ENCODE results near the gene KLK6.

The KLK6 gene

DNA sequence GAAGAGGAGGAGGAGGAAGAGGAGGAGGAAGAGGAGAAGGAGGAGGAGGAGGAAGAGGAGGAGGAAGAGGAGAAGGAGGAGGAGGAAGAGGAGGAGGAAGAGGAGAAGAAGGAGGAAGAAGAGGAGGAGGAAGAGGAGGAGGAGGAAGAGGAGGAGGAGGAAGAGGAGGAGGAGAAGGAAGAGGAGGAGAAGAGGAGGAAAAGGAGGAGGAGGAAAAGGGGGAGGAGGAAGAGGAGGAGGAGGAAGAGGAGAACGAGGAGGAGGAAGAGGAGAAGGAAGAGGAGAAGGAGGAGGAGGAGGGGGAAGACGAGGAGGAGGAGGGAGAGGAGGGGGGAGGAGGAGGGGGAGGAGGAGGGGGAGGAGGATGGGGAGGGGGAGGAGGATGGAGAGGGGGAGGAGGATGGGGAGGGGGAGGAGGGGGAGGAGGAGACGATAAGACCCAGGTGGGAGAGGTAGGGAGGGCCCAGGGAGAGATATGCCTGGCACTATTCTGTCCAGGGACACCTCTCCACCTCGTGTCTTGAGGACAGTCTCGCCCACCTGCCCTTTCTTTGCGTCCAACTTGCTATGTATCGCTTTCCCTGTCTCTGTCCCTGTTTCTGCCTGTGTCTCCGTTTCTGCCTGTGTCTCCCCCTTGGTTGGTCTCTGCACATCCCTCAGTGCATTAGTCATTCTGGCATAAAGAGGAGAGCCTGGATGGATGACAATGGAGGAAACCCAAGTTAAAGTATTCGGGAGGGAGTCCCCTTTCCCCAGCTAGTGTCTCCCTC lies 9.5 kb downstream of the KLK6 start:
- Histone ChIP-seq H3K27me3 (replicated peaks) (no peaks in the 10 kb centered on the region), H3K36me3 (replicated peaks) (no peaks in the 10 kb centered on the region), H3K27ac (no peak overlapping the region), H3K4me3 (ENCODE audit: low read depth, low read length) (no peak overlapping the region)
- in situ Hi-C loops (cut with HindIII; ENCODE audit: low pct_ligation_motif_present, low sequenced_read_pairs) = no loop called here
- no peak for DNase-seq
- TF ChIP-seq CTCF (IDR thresholded peaks at IDR 0.05; ENCODE audit: low read depth, low read length, missing control alignments) = no peak

DNA sequence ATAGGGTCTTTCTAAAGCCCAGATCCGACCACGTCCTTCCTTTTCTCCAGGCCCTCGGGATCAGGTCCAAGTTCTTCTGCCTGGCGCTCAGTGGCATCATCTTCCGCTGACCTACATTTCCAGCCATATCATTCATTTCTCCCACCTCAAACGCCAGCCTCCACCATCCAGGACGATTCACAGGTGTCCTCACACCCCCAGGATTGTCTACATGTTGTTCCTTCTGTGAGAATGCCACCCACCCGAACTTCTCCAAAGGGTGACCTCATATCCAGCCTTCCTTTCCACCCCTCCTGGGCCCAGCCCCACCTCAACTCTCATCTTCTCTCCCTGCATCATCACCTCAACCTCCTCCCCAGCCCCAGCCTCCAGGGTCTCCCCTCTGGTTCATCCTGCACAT lies 11.8 kb downstream of the KLK6 start:
- Histone ChIP-seq H3K4me3 (ENCODE audit: low read depth, low read length) (no peak overlapping the region), H3K27ac (no peak overlapping the region), H3K36me3 (replicated peaks) (no peaks in the 10 kb centered on the region), H3K27me3 (replicated peaks) (no peaks in the 10 kb centered on the region)
- DNase-seq = no peak
- no peak for TF ChIP-seq CTCF (IDR thresholded peaks at IDR 0.05; ENCODE audit: low read depth, low read length, missing control alignments)
- in situ Hi-C loops (cut with HindIII; ENCODE audit: low pct_ligation_motif_present, low sequenced_read_pairs) = no loop called here

- in situ Hi-C loops (cut with HindIII; ENCODE audit: low pct_ligation_motif_present, low sequenced_read_pairs) = no loop called here
- no peak for DNase-seq
- no peak within 1 kb of the TSS for H3K4me3 ChIP-seq (ENCODE audit: low read depth, low read length)
- H3K36me3 ChIP-seq (replicated peaks) = no peaks in the 10 kb centered on the region
- H3K27ac ChIP-seq = no peak within 1 kb of the TSS
- H3K27me3 ChIP-seq (replicated peaks) = no peaks in the 10 kb centered on the region
- TF ChIP-seq CTCF (IDR thresholded peaks at IDR 0.05; ENCODE audit: low read depth, low read length, missing control alignments) = no peak
These were observed 16.5 kb downstream of the KLK6 start, which contains the start of gene KLK5 for GRCh38 chr19:50952910-50953309. Gene KLK5 (minus strand): TSS chr19:50953038. CDS start chr19:50952657, 381 bp downstream.

GRCh38 chr19:50949861-50950260 lies 19.5 kb downstream of the KLK6 start:
- in situ Hi-C loops (cut with HindIII; ENCODE audit: low pct_ligation_motif_present, low sequenced_read_pairs) = no loop called here
- no peak for TF ChIP-seq CTCF (IDR thresholded peaks at IDR 0.05; ENCODE audit: low read depth, low read length, missing control alignments)
- Histone ChIP-seq H3K36me3 (replicated peaks) (no peaks in the 10 kb centered on the region), H3K4me3 (ENCODE audit: low read depth, low read length) (no peak overlapping the region), H3K27ac (no peak overlapping the region), H3K27me3 (replicated peaks) (no peaks in the 10 kb centered on the region)
- no peak for DNase-seq

DNA sequence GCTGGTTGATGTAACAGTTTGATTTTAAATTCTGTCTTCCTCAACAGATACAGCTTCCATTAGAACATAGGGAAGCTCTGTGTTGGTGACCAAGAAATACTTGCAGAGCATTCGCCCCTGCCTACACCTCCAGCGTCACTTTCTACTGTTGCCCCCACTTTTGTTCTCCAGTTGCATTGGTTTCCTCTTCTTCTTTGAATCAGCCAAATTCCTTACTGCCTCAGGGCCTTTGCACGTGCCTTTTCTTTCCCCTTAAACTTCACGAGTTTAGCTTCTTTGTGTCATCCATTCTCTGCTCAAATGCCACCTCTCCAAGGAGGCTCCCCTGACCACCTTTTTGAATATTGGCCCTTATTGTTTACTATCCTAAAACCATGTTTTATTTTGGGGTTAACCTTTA lies 22.3 kb downstream of the KLK6 start:
- no peaks in the 10 kb centered on the region for H3K27me3 ChIP-seq (replicated peaks)
- TF ChIP-seq CTCF (IDR thresholded peaks at IDR 0.05; ENCODE audit: low read depth, low read length, missing control alignments) = no peak
- H3K4me3 ChIP-seq (ENCODE audit: low read depth, low read length) = no peak overlapping the region
- no peaks in the 10 kb centered on the region for H3K36me3 ChIP-seq (replicated peaks)
- in situ Hi-C loops (cut with HindIII; ENCODE audit: low pct_ligation_motif_present, low sequenced_read_pairs) = no loop called here
- DNase-seq = no peak
- no peak overlapping the region for H3K27ac ChIP-seq

GRCh38 chr19:50944795-50945194 lies 24.6 kb downstream of the KLK6 start:
- in situ Hi-C loops (cut with HindIII; ENCODE audit: low pct_ligation_motif_present, low sequenced_read_pairs) = no loop called here
- no peaks in the 10 kb centered on the region for H3K36me3 ChIP-seq (replicated peaks)
- no peaks in the 10 kb centered on the region for H3K27me3 ChIP-seq (replicated peaks)
- H3K4me3 ChIP-seq (ENCODE audit: low read depth, low read length) = no peak overlapping the region
- no peak for DNase-seq
- TF ChIP-seq CTCF (IDR thresholded peaks at IDR 0.05; ENCODE audit: low read depth, low read length, missing control alignments) = no peak
- H3K27ac ChIP-seq = no peak overlapping the region

Measured in brain microvascular endothelial cell (primary cell).